ENCODE results near the gene TOP2B.

DNA sequence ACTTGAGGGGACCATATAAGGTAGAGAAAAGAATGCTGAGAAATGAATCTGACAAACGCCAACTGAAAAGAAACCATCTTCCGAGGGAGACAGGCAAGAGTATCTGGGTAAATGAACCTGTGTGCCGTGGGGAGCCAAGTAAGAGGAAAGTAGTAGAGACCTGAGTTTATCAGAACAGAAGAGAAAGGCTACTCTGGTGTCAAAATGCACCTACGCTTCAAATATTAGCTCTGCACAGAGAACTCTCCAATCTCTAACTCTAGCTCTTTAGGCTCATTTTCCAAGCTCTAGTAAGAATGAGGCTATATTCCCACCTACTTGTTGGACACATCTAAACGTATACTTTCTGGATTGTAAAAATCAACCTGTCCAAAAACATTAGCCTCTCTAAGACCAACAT is 53.5 kb downstream of the TOP2B start:
- TF ChIP-seq EZH2phosphoT487 (IDR thresholded peaks at IDR 0.05; ENCODE audit: borderline replicate concordance) (no peak), CTCF (conservative IDR thresholded peaks at IDR 0.05; ENCODE audit: low read length) (no peak)
